GM23338 (cell line): ENCODE data around the gene KRTAP4-1. TPM values are rescaled to one million over a fixed set of nuclear protein-coding genes. Genes with fewer than 3 reads are reported as not detected.

Source experiments
- ATAC-seq: fragments of 200-7000 bp; cut with Tn5 transposase; 3 replicates; pipeline ENCODE4 v1.9.1; 2020
- DNase-seq: peaks from one replicate; pipeline ENCODE4 v3.0.0-alpha.2; 2015; ENCODE audit warnings: low spot score
- H2AFZ ChIP-seq: fragments of 200-600 bp; sonication (generic); 2 replicates; pipeline ENCODE4 v1.8.0; 2016; ENCODE audit warnings: antibody characterized with exemption, mild to moderate bottlenecking, moderate library complexity
- H3F3A ChIP-seq: fragments of 200-600 bp; sonication (generic); replicated peaks from 2 replicates; pipeline ENCODE4 v1.8.0; 2017; ENCODE audit warnings: antibody characterized with exemption, mixed run types, low read depth
- H3K27ac ChIP-seq: fragments of 200-600 bp; sonication (generic); 2 replicates; pipeline ENCODE4 v1.6.1; 2016; ENCODE audit warnings: low read depth
- H3K27me3 ChIP-seq: fragments of 200-600 bp; sonication (generic); 2 replicates; pipeline ENCODE4 v1.8.0; 2016; ENCODE audit warnings: mild to moderate bottlenecking, mixed run types, moderate library complexity; ENCODE audit not compliant: insufficient read depth
- H3K36me3 ChIP-seq: fragments of 200-600 bp; sonication (generic); 2 replicates; pipeline ENCODE4 v1.8.0; 2016; ENCODE audit warnings: mild to moderate bottlenecking; ENCODE audit not compliant: insufficient read depth
- H3K4me1 ChIP-seq: fragments of 200-600 bp; sonication (generic); 2 replicates; pipeline ENCODE4 v1.8.0; 2016; ENCODE audit warnings: mild to moderate bottlenecking, moderate library complexity; ENCODE audit not compliant: insufficient read depth
- H3K4me2 ChIP-seq: fragments of 200-600 bp; sonication (generic); 2 replicates; pipeline ENCODE4 v1.7.1; 2017; ENCODE audit warnings: mixed run types
- H3K4me3 ChIP-seq: fragments of 200-600 bp; sonication (generic); 2 replicates; pipeline ENCODE4 v1.6.1; 2016; ENCODE audit warnings: mixed run types
- H3K79me2 ChIP-seq: fragments of 200-600 bp; sonication (generic); replicated peaks from 2 replicates; pipeline ENCODE4 v1.8.0; 2017; ENCODE audit warnings: mild to moderate bottlenecking; ENCODE audit not compliant: insufficient read depth
- H3K9me2 ChIP-seq: fragments of 200-600 bp; sonication (generic); 2 replicates; pipeline ENCODE4 v1.8.0; 2017; ENCODE audit not compliant: insufficient read depth
- H4K20me1 ChIP-seq: fragments of 200-600 bp; sonication (generic); replicated peaks from 2 replicates; pipeline ENCODE4 v1.8.0; 2017; ENCODE audit warnings: mild to moderate bottlenecking; ENCODE audit not compliant: insufficient read depth
- H3K27ac Mint-ChIP-seq: 2 replicates; pipeline ENCODE4 v1.8.0; 2020; ENCODE audit warnings: inconsistent platforms, mild to moderate bottlenecking, moderate library complexity, mixed read lengths
- H3K27me3 Mint-ChIP-seq: 3 replicates; pipeline ENCODE4 v1.8.0; 2022; ENCODE audit warnings: low read depth, mild to moderate bottlenecking, moderate library complexity, mixed read lengths, inconsistent platforms; ENCODE audit not compliant: insufficient read depth, poor library complexity
- H3K36me3 Mint-ChIP-seq: 3 replicates; pipeline ENCODE4 v1.8.0; 2021; ENCODE audit warnings: low read depth, mild to moderate bottlenecking, inconsistent platforms, moderate library complexity, mixed read lengths
- H3K4me1 Mint-ChIP-seq: 3 replicates; pipeline ENCODE4 v1.8.0; 2020; ENCODE audit warnings: mild to moderate bottlenecking, inconsistent platforms, mixed read lengths
- H3K4me3 Mint-ChIP-seq: 3 replicates; pipeline ENCODE4 v1.8.0; 2021; ENCODE audit warnings: moderate library complexity, mild to moderate bottlenecking, inconsistent platforms, mixed read lengths
- H3K9me3 Mint-ChIP-seq: 3 replicates; pipeline ENCODE4 v1.8.0; 2020; ENCODE audit warnings: moderate library complexity, mild to moderate bottlenecking, inconsistent platforms, mixed read lengths
- CREB1 ChIP-seq: fragments of 250-450 bp; sonication (Bioruptor Pico); IDR thresholded peaks from 2 replicates; pipeline ENCODE4 v1.5.0; 2020; ENCODE audit warnings: low read depth, mild to moderate bottlenecking, moderate library complexity
- CTCF ChIP-seq, 2 experiments: fragments of 200-600 bp in 1 of 2; sonication (generic) in 1 of 2; conservative IDR thresholded peaks; 2 replicates each; pipeline versions ENCODE4 v1.5.1 to v1.6.1; 2016 to 2017; ENCODE audit warnings: antibody characterized with exemption in 2 of 2, low read depth in 2 of 2, mild to moderate bottlenecking in 2 of 2, moderate library complexity in 1 of 2
- ETS1 ChIP-seq: IDR thresholded peaks from 2 replicates; pipeline ENCODE4 v1.6.1; 2016; ENCODE audit warnings: antibody characterized with exemption
- EZH2 ChIP-seq: fragments of 200-600 bp; sonication (generic); IDR thresholded peaks from one replicate; pipeline ENCODE4 v1.8.0; 2017; ENCODE audit warnings: antibody characterized with exemption, mild to moderate bottlenecking, low read depth; ENCODE audit not compliant: unreplicated experiment
- EZH2phosphoT487 ChIP-seq: fragments of 200-600 bp; sonication (generic); IDR thresholded peaks from one replicate; pipeline ENCODE4 v1.8.1; 2018; ENCODE audit warnings: antibody characterized with exemption; ENCODE audit not compliant: unreplicated experiment
- JUNB ChIP-seq: IDR thresholded peaks from one replicate; pipeline ENCODE4 v1.6.1; 2016; ENCODE audit warnings: antibody characterized with exemption; ENCODE audit not compliant: unreplicated experiment
- NANOG ChIP-seq: IDR thresholded peaks from 2 replicates; pipeline ENCODE4 v1.6.1; 2016; ENCODE audit warnings: antibody characterized with exemption, borderline replicate concordance
- POLR2AphosphoS5 ChIP-seq: IDR thresholded peaks from 2 replicates; pipeline ENCODE4 v1.6.1; 2016; ENCODE audit warnings: antibody characterized with exemption, low read depth
- STAT1 ChIP-seq: IDR thresholded peaks from one replicate; pipeline ENCODE4 v1.6.1; 2016; ENCODE audit warnings: antibody characterized with exemption; ENCODE audit not compliant: unreplicated experiment
- ZNF114 ChIP-seq: fragments of 250-450 bp; sonication (Bioruptor Pico); IDR thresholded peaks from 2 replicates; pipeline ENCODE4 v1.5.0; 2020; ENCODE audit warnings: mild to moderate bottlenecking, moderate library complexity
- ZNF331 ChIP-seq: fragments of 250-450 bp; sonication (Bioruptor Pico); IDR thresholded peaks from 2 replicates; pipeline ENCODE4 v1.5.0; 2020; ENCODE audit warnings: low read depth, mild to moderate bottlenecking, moderate library complexity
- ZNF462 ChIP-seq: fragments of 250-450 bp; sonication (Bioruptor Pico); IDR thresholded peaks from 2 replicates; pipeline ENCODE4 v1.5.0; 2020; ENCODE audit warnings: mild to moderate bottlenecking, moderate library complexity
- polyA plus RNA-seq: library from polyadenylated mRNA; unstranded; fragments of >200 nt; fragmentation: Nextera tagmentation; extraction: Ambion mirVana; gene quantifications from 2 replicates; pipeline ENCODE4 v1.2.1, GENCODE V29; 2016
- total RNA-seq: library from RNA; depleted of rRNA; stranded (reverse); fragments of >200 nt; shearing (Covaris generic); gene quantifications from 2 replicates; pipeline ENCODE4 v1.2.3, GENCODE V29; 2014
- TF ChIP-seq, protein P1 (sequence below): IDR thresholded peaks from one replicate; pipeline ENCODE4 v1.6.1; 2018; ENCODE audit warnings: antibody characterized with exemption; ENCODE audit not compliant: unreplicated experiment

Gene KRTAP4-1
- total and polyA plus RNA-seq, 2 experiments from 2014 or later, result not detected

DNA sequence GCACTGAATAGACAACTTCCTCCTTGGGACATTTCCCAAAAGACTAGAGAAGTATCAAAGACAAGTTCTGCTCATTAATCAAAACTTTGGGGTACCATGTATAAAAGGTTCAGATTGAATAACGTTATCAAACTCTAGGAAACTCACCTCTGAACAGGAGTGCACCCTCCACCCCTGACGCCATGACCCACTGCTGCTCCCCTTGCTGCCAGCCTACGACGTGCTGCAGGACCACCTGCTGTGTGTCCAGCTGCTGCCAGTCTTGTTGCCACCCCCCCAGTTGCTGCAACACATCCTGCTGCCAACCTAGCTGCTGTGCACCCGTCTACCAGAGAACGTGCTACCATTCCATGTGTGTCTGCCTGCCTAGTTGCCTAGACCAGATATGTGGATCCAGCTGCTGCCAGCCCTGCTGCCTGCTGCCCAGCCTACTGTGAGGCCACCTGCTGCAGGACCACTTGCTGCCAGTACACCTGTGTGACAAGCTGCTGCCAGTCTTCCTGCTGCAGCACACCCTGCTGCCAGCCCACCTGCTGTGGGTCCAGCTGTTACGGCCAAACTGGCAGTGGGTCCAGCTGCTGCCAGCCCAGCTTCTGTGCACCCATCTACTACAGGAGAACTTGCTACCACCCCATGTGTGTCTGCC lies 27.9 kb upstream of the KRTAP4-1 start:
- no peak for ATAC-seq
- Mint-ChIP-seq H3K27me3 (peaks cover 5% of the 10 kb centered on the region), H3K4me3 (no peak overlapping the region), H3K36me3 (0 out of 3 replicates have a peak, but pooled peaks cover 4% of the 10 kb centered on the region), H3K27ac (no peak overlapping the region; the same call in 1 of the 2 replicates), H3K9me3 (peaks cover 8% of the 10 kb centered on the region; the same call in 2 of the 3 replicates), H3K4me1 (no peaks in the 10 kb centered on the region)
- no peak overlapping the region for H3K4me3 ChIP-seq
- no peaks in the 10 kb centered on the region for H3K4me1 ChIP-seq
- no peaks in the 10 kb centered on the region for H3K79me2 ChIP-seq
- no peak overlapping the region for H2AFZ ChIP-seq
- DNase-seq, result no peak
- H4K20me1 ChIP-seq, result no peaks in the 10 kb centered on the region
- no peaks in the 10 kb centered on the region for H3K27me3 ChIP-seq
- no peak overlapping the region for H3K4me2 ChIP-seq
- no peaks in the 10 kb centered on the region for H3F3A ChIP-seq
- H3K9me2 ChIP-seq, result no peaks in the 10 kb centered on the region
- H3K36me3 ChIP-seq, result peaks cover 2% of the 10 kb centered on the region; the same call in 1 of the 2 replicates
- H3K27ac ChIP-seq, result no peak overlapping the region
- TF ChIP-seq STAT1 (no peak), POLR2AphosphoS5 (no peak), ZNF114 (no peak), CTCF (conservative IDR thresholded peaks at IDR 0.05; ENCODE audit: low read depth in 2 of 2) (no peak), ZNF331 (CRISPR knock-in tag) (no peak), JUNB (no peak), EZH2 (no peak), EZH2phosphoT487 (no peak), CREB1 (no peak), NANOG (no peak), ZNF462 (no peak), ETS1 (no peak)
- TF ChIP-seq, protein P1, sequence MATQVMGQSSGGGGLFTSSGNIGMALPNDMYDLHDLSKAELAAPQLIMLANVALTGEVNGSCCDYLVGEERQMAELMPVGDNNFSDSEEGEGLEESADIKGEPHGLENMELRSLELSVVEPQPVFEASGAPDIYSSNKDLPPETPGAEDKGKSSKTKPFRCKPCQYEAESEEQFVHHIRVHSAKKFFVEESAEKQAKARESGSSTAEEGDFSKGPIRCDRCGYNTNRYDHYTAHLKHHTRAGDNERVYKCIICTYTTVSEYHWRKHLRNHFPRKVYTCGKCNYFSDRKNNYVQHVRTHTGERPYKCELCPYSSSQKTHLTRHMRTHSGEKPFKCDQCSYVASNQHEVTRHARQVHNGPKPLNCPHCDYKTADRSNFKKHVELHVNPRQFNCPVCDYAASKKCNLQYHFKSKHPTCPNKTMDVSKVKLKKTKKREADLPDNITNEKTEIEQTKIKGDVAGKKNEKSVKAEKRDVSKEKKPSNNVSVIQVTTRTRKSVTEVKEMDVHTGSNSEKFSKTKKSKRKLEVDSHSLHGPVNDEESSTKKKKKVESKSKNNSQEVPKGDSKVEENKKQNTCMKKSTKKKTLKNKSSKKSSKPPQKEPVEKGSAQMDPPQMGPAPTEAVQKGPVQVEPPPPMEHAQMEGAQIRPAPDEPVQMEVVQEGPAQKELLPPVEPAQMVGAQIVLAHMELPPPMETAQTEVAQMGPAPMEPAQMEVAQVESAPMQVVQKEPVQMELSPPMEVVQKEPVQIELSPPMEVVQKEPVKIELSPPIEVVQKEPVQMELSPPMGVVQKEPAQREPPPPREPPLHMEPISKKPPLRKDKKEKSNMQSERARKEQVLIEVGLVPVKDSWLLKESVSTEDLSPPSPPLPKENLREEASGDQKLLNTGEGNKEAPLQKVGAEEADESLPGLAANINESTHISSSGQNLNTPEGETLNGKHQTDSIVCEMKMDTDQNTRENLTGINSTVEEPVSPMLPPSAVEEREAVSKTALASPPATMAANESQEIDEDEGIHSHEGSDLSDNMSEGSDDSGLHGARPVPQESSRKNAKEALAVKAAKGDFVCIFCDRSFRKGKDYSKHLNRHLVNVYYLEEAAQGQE, result no peak
